ENCODE measurements around the gene ZNF518B. TPM values are rescaled to one million over a fixed set of nuclear protein-coding genes. Genes with fewer than 3 reads are reported as not detected.

Gene ZNF518B
- total and polyA plus RNA-seq, 2 donors (not counting 3 experiments of a cell fraction or from before 2014, with no cell fraction given): 9.5 to 28.3 TPM

DNA sequence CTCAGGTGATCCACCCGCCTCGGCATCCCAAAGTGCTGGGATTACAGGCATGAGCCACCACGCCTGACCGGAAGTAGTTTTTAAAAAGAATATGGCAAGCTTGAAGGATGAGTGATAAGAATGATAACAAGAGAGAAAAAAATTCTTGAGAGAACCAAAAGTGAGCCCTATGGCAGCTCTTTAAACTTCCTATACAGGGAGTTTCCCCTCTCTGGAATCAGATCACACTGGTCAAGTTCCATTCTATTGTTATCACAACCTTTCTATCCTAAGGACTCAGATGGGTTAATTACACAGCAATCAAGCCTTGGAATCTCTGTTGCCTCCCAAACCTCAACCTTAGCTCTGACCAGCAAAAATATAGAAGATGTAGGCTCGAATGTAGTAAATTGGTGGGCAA, 33.8 kb upstream of the ZNF518B start:
- CTCF ChIA-PET: interaction anchor here (0.9 to 1.7 kb wide), 3 partner anchors 7 to 326 kb away, joined by 3 to 5 read pairs (median 3); no protein-coding TSS in a partner anchor
- no TSS peak for BruUV-seq (replicated peaks)

More for the DNA sequence above, 33.8 kb upstream of the ZNF518B start:
- Histone ChIP-seq H3K9me1 (replicated peaks; ENCODE audit: control insufficient read depth, extremely low read depth, insufficient read depth, low read length) (no peaks in the 10 kb centered on the region), H3K4me3 (replicated peaks in 1 of 3; ENCODE audit: insufficient read depth in 1 of 3, low read depth in 1 of 3, low read length in 3 of 3) (no peak overlapping the region), H3K9me3 (replicated peaks; ENCODE audit: control insufficient read depth, insufficient read depth, low read length) (no peaks in the 10 kb centered on the region), H3K27ac (ENCODE audit: insufficient read depth, low read depth, low read length) (no peak overlapping the region), H3K4me2 (ENCODE audit: insufficient read depth, low read length) (no peak overlapping the region), H3K9ac (replicated peaks; ENCODE audit: extremely low read depth, insufficient read depth, low read length) (no peak overlapping the region), H3K79me2 (ENCODE audit: control insufficient read depth, insufficient read depth, low read length) (no peaks in the 10 kb centered on the region), H2AFZ (ENCODE audit: low read depth, low read length) (no peak overlapping the region), H3K4me1 (ENCODE audit: control insufficient read depth, extremely low read depth, insufficient read depth, low read length) (no peaks in the 10 kb centered on the region), H3K36me3 (ENCODE audit: control insufficient read depth in 2 of 2, extremely low read depth in 1 of 2, insufficient read depth in 2 of 2, low read length in 2 of 2) (no peaks in the 10 kb centered on the region), H3K27me3 (ENCODE audit: control insufficient read depth in 2 of 2, insufficient read depth in 2 of 2, low read length in 2 of 2) (peaks cover 2 to 4% of the 10 kb centered on the region in 2 experiments), H4K20me1 (replicated peaks; ENCODE audit: control insufficient read depth, extremely low read depth, insufficient read depth, low read length) (no peaks in the 10 kb centered on the region)
- POLR2A ChIA-PET: no interaction called here
- dilution Hi-C loops (cut with MboI; ENCODE audit: extremely low pct_ligation_motif_present, low sequenced_read_pairs) (no loop called here), intact Hi-C loops (cut with micrococcal nuclease) (no loop called here)
- FAIRE-seq (no peak), DNase-seq (ENCODE audit: low read depth, low spot score) (no peak)
- TF ChIP-seq FOS (IDR thresholded peaks at IDR 0.05; ENCODE audit: borderline replicate concordance, insufficient read depth, low read length) (no peak), POLR2A (IDR thresholded peaks at IDR 0.05; ENCODE audit: low read depth, low read length) (no peak), POLR2AphosphoS5 (IDR thresholded peaks at IDR 0.05; ENCODE audit: insufficient read depth, low read depth, low read length) (no peak), JUN (IDR thresholded peaks at IDR 0.05; ENCODE audit: borderline replicate concordance, insufficient read depth, insufficient read length, low read depth) (no peak), EZH2 (IDR thresholded peaks at IDR 0.05; ENCODE audit: borderline replicate concordance, low read depth, low read length, severe bottlenecking) (no peak)
- TF ChIP-seq, protein P1, sequence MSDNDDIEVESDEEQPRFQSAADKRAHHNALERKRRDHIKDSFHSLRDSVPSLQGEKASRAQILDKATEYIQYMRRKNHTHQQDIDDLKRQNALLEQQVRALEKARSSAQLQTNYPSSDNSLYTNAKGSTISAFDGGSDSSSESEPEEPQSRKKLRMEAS (IDR thresholded peaks at IDR 0.05; ENCODE audit: insufficient read depth, insufficient read length): no peak
- TF ChIP-seq, protein P2, sequence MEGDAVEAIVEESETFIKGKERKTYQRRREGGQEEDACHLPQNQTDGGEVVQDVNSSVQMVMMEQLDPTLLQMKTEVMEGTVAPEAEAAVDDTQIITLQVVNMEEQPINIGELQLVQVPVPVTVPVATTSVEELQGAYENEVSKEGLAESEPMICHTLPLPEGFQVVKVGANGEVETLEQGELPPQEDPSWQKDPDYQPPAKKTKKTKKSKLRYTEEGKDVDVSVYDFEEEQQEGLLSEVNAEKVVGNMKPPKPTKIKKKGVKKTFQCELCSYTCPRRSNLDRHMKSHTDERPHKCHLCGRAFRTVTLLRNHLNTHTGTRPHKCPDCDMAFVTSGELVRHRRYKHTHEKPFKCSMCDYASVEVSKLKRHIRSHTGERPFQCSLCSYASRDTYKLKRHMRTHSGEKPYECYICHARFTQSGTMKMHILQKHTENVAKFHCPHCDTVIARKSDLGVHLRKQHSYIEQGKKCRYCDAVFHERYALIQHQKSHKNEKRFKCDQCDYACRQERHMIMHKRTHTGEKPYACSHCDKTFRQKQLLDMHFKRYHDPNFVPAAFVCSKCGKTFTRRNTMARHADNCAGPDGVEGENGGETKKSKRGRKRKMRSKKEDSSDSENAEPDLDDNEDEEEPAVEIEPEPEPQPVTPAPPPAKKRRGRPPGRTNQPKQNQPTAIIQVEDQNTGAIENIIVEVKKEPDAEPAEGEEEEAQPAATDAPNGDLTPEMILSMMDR (IDR thresholded peaks at IDR 0.05; ENCODE audit: extremely low read depth in 1 of 2, insufficient read depth in 1 of 2, low read depth in 1 of 2, low read length in 2 of 2): no peak

Measured in endothelial cell of umbilical vein (primary cell).